ENCODE data around the gene GALNT1. TPM values are rescaled to one million over a fixed set of nuclear protein-coding genes. Genes with fewer than 3 reads are reported as not detected.

GALNT1 gene
- total RNA-seq, 1 donor = 796 TPM

DNA sequence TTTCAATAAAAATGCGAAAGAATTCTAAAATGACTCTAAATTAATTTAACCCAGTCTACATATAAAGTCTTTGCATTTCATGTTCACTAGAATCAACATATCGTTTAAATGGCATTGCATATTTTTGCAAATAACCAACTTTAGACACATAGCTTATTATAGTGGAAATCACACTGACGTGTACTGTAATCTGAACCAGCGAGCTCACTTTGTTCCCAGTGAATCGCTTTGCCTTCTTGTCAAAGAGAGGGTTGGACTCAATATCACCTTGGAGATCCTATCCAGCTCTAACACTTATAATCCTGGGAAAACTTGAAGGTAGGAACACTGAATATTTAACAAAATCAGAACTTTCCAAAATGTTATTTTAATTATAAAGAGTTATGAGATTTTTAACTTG is 108.2 kb downstream of the GALNT1 start:
- H3K4me2 ChIP-seq (ENCODE audit: insufficient read depth, low read length) = no peak overlapping the region
- no peak overlapping the region for H2AFZ ChIP-seq (ENCODE audit: low read length)
- no peaks in the 10 kb centered on the region for H3K4me1 ChIP-seq (ENCODE audit: insufficient read depth, low read length)
- TF ChIP-seq, protein P1, sequence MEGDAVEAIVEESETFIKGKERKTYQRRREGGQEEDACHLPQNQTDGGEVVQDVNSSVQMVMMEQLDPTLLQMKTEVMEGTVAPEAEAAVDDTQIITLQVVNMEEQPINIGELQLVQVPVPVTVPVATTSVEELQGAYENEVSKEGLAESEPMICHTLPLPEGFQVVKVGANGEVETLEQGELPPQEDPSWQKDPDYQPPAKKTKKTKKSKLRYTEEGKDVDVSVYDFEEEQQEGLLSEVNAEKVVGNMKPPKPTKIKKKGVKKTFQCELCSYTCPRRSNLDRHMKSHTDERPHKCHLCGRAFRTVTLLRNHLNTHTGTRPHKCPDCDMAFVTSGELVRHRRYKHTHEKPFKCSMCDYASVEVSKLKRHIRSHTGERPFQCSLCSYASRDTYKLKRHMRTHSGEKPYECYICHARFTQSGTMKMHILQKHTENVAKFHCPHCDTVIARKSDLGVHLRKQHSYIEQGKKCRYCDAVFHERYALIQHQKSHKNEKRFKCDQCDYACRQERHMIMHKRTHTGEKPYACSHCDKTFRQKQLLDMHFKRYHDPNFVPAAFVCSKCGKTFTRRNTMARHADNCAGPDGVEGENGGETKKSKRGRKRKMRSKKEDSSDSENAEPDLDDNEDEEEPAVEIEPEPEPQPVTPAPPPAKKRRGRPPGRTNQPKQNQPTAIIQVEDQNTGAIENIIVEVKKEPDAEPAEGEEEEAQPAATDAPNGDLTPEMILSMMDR (IDR thresholded peaks at IDR 0.05; ENCODE audit: extremely low read depth, low read depth, low read length) = no peak
- H3K79me2 ChIP-seq (ENCODE audit: insufficient read depth, low read length) = peaks cover 27% of the 10 kb centered on the region
- DNase-seq (ENCODE audit: insufficient read length, low spot score, missing footprints) = no peak
- H3K27me3 ChIP-seq (ENCODE audit: insufficient read depth, low read length) = no peaks in the 10 kb centered on the region
- no peak overlapping the region for H3K4me3 ChIP-seq (ENCODE audit: insufficient read depth, low read length)
- H3K36me3 ChIP-seq (ENCODE audit: insufficient read depth, low read length) = peaks cover 88% of the 10 kb centered on the region
- peaks cover 3% of the 10 kb centered on the region for H4K20me1 ChIP-seq (ENCODE audit: insufficient read depth, low read length)
- no peaks in the 10 kb centered on the region for H3K9me3 ChIP-seq (ENCODE audit: low read depth, low read length)
- H3K27ac ChIP-seq (ENCODE audit: low read depth, low read length) = no peak overlapping the region

DNA sequence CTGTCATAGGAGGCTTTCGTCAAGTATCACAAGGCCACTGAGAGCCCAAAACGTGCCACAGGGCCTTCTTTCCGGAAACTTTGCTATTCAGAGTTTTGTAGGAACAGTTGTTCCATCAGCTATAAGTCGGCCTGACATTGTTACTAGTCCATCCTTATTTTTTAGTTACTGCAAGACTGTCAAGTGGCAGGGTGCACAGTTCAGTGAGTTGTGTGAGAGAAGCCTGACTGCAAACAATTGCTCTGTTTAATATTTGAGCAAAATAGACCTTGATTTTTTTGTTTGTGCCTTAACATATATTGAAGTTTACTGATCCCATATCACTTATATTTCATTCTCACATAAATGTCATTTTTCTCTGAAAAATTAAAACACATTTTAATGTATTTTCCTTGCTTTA is 110.1 kb downstream of the GALNT1 start:
- peaks cover 19% of the 10 kb centered on the region for H4K20me1 ChIP-seq (ENCODE audit: insufficient read depth, low read length)
- no peak overlapping the region for H2AFZ ChIP-seq (ENCODE audit: low read length)
- no peak overlapping the region for H3K4me3 ChIP-seq (ENCODE audit: insufficient read depth, low read length)
- H3K27ac ChIP-seq (ENCODE audit: low read depth, low read length) = no peak overlapping the region
- peaks cover 95% of the 10 kb centered on the region for H3K36me3 ChIP-seq (ENCODE audit: insufficient read depth, low read length)
- no peaks in the 10 kb centered on the region for H3K9me3 ChIP-seq (ENCODE audit: low read depth, low read length)
- H3K79me2 ChIP-seq (ENCODE audit: insufficient read depth, low read length) = peaks cover 42% of the 10 kb centered on the region
- H3K4me1 ChIP-seq (ENCODE audit: insufficient read depth, low read length) = no peaks in the 10 kb centered on the region
- H3K27me3 ChIP-seq (ENCODE audit: insufficient read depth, low read length) = no peaks in the 10 kb centered on the region
- TF ChIP-seq, protein P1 (IDR thresholded peaks at IDR 0.05; ENCODE audit: extremely low read depth, low read depth, low read length) = no peak
- H3K4me2 ChIP-seq (ENCODE audit: insufficient read depth, low read length) = no peak overlapping the region
- DNase-seq (ENCODE audit: insufficient read length, low spot score, missing footprints) = no peak

DNA sequence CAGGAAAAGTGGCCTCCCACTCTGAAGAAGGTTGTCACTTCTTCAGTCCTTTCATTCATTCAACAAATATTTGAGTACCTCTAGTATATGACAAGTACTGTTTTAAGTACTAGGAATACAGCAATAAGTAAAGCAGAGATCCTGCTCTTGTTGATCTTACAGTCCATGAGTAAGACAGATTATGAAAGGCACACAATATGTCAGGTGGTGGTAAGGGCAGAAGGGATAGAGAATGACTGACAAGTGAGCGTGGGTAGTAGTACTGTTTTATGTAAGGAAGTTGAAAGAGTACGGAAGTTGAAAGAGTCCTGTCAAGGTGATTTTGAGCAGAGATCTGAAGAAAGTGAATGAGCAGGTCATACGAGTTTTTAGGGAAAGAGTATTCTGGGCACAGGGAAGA is 111.3 kb downstream of the GALNT1 start:
- Histone ChIP-seq H4K20me1 (ENCODE audit: insufficient read depth, low read length) (peaks cover 24% of the 10 kb centered on the region), H2AFZ (ENCODE audit: low read length) (no peak overlapping the region), H3K4me3 (ENCODE audit: insufficient read depth, low read length) (no peak overlapping the region), H3K27me3 (ENCODE audit: insufficient read depth, low read length) (no peaks in the 10 kb centered on the region), H3K79me2 (ENCODE audit: insufficient read depth, low read length) (peaks cover 46% of the 10 kb centered on the region), H3K27ac (ENCODE audit: low read depth, low read length) (no peak overlapping the region), H3K36me3 (ENCODE audit: insufficient read depth, low read length) (peaks cover 92% of the 10 kb centered on the region), H3K4me1 (ENCODE audit: insufficient read depth, low read length) (no peaks in the 10 kb centered on the region), H3K4me2 (ENCODE audit: insufficient read depth, low read length) (no peak overlapping the region), H3K9me3 (ENCODE audit: low read depth, low read length) (no peaks in the 10 kb centered on the region)
- TF ChIP-seq, protein P1 (IDR thresholded peaks at IDR 0.05; ENCODE audit: extremely low read depth, low read depth, low read length) = no peak
- no peak for DNase-seq (ENCODE audit: insufficient read length, low spot score, missing footprints)

DNA sequence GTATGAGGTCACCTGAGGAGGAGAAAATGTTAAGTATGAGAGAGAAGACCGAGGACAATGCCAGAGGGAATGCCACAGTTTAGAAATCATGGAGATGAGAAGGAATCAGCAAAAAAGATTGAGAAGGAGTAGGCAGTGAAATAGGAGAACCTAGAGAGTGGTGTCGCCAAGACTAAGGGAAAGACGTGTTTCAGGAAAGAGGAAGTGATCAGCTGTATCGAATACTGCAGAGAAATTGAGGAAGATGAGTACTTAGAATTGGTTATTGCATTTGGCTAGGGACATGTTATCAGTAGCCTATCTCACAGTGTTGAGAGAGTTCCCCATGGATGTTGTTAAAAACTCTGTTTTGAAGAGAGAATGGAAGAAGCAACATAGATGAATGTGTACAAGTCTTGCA is 112.3 kb downstream of the GALNT1 start:
- Histone ChIP-seq H3K79me2 (ENCODE audit: insufficient read depth, low read length) (peaks cover 46% of the 10 kb centered on the region), H3K27me3 (ENCODE audit: insufficient read depth, low read length) (no peaks in the 10 kb centered on the region), H3K4me2 (ENCODE audit: insufficient read depth, low read length) (no peak overlapping the region), H3K27ac (ENCODE audit: low read depth, low read length) (no peak overlapping the region), H4K20me1 (ENCODE audit: insufficient read depth, low read length) (peaks cover 26% of the 10 kb centered on the region), H3K9me3 (ENCODE audit: low read depth, low read length) (no peaks in the 10 kb centered on the region), H3K4me1 (ENCODE audit: insufficient read depth, low read length) (no peaks in the 10 kb centered on the region), H3K4me3 (ENCODE audit: insufficient read depth, low read length) (no peak overlapping the region), H3K36me3 (ENCODE audit: insufficient read depth, low read length) (peaks cover 93% of the 10 kb centered on the region), H2AFZ (ENCODE audit: low read length) (no peak overlapping the region)
- TF ChIP-seq, protein P1 (IDR thresholded peaks at IDR 0.05; ENCODE audit: extremely low read depth, low read depth, low read length) = no peak
- DNase-seq (ENCODE audit: insufficient read length, low spot score, missing footprints) = no peak

Measured in osteoblast (primary cell).